Peyer's patch (tissue), 4 donors: ENCODE results near the gene POLK.

ENCODE experiments used
- POLR2A ChIP-seq, 2 donors: fragments of 450-650 bp; IDR thresholded peaks; one replicate each; pipeline ENCODE4 v1.5.1; 2017; ENCODE audit warnings: antibody characterized with exemption in 2 of 2, mild to moderate bottlenecking in 2 of 2, moderate library complexity in 2 of 2
- TF ChIP-seq, protein P1 (sequence below), 6 experiments: fragments of 450-650 bp in 4 of 6; fragments of 200-600 bp in 2 of 6; sonication (generic) in 1 of 6; IDR thresholded peaks; one replicate each; pipeline ENCODE4 v1.5.1; 2017 to 2019; ENCODE audit warnings: antibody characterized with exemption in 6 of 6, mild to moderate bottlenecking in 3 of 6, moderate library complexity in 1 of 6

DNA sequence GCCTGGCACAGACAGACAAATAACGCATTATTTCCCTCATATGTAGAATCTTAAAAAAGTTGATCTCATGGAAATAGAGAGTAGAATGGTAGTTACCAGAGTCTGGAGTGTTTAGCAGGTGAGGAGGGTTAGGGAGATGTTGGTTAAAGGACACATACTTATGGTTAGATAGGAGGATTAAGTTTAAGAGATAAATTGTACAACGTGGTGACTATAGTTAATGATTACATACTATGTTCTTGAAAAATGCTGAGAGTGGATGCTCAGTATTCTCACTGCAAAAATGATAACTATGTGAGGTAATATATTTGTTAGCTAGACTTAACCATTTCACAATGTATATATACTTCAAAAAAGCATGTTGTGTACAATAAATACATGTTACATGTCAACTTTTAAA is 38.2 kb upstream of the POLK start:
- TF ChIP-seq, protein P1, sequence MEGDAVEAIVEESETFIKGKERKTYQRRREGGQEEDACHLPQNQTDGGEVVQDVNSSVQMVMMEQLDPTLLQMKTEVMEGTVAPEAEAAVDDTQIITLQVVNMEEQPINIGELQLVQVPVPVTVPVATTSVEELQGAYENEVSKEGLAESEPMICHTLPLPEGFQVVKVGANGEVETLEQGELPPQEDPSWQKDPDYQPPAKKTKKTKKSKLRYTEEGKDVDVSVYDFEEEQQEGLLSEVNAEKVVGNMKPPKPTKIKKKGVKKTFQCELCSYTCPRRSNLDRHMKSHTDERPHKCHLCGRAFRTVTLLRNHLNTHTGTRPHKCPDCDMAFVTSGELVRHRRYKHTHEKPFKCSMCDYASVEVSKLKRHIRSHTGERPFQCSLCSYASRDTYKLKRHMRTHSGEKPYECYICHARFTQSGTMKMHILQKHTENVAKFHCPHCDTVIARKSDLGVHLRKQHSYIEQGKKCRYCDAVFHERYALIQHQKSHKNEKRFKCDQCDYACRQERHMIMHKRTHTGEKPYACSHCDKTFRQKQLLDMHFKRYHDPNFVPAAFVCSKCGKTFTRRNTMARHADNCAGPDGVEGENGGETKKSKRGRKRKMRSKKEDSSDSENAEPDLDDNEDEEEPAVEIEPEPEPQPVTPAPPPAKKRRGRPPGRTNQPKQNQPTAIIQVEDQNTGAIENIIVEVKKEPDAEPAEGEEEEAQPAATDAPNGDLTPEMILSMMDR (IDR thresholded peaks at IDR 0.05) = no peak
- TF ChIP-seq POLR2A (IDR thresholded peaks at IDR 0.05) = no peak
